Activated B cell treated with CpG ODN at 0.5 μM for 24 hours (primary cell): ENCODE results near the gene CDYL. TPM values are rescaled to one million over a fixed set of nuclear protein-coding genes. Genes with fewer than 3 reads are reported as not detected.

Experiments
- ATAC-seq: fragments of 200-7000 bp; cut with Tn5 transposase; one replicate; pipeline ENCODE4 v1.10.0; 2021; ENCODE audit warnings: low read depth, mild to moderate bottlenecking, moderate library complexity
- CTCF ChIA-PET: fragments of 350-600 bp; sonication (Branson Sonifier 250); formaldehyde crosslinking; loops from one replicate; lab custom pipeline; 2021; ENCODE audit warnings: antibody characterized with exemption; lab: Charles Lee
- POLR2A ChIA-PET: fragments of 350-600 bp; sonication (Branson Sonifier 250); formaldehyde crosslinking; loops from one replicate; lab custom pipeline; 2021; ENCODE audit warnings: antibody characterized with exemption; lab: Charles Lee
- DNase-seq: peaks from one replicate; pipeline ENCODE4 v3.0.0; 2022
- H3K27ac Mint-ChIP-seq: one replicate; pipeline ENCODE4 v1.8.0; 2020; ENCODE audit warnings: mixed read lengths
- H3K27me3 Mint-ChIP-seq: one replicate; pipeline ENCODE4 v1.8.0; 2021; ENCODE audit warnings: mixed read lengths
- H3K36me3 Mint-ChIP-seq: one replicate; pipeline ENCODE4 v1.8.0; 2021; ENCODE audit warnings: low read depth, mixed read lengths
- H3K4me1 Mint-ChIP-seq: one replicate; pipeline ENCODE4 v1.8.0; 2021; ENCODE audit warnings: mixed read lengths
- H3K4me3 Mint-ChIP-seq: one replicate; pipeline ENCODE4 v1.8.0; 2020; ENCODE audit warnings: mild to moderate bottlenecking, mixed read lengths
- H3K9me3 Mint-ChIP-seq: one replicate; pipeline ENCODE4 v1.8.0; 2020; ENCODE audit warnings: mixed read lengths
- intact Hi-C: fragments of 100-400 bp; cut with micrococcal nuclease; formaldehyde crosslinking; loops from one replicate; pipeline ENCODE4 v1.15.1; 2024
- total RNA-seq: library from RNA; stranded (reverse); gene quantifications from 2 replicates; pipeline ENCODE4 v1.2.3, GENCODE V29; 2022
- TF ChIP-seq, protein P1 (sequence below): fragments of 200-600 bp; IDR thresholded peaks from one replicate; pipeline ENCODE4 v1.8.0; 2022; ENCODE audit warnings: antibody characterized with exemption, mild to moderate bottlenecking

The CDYL gene
- total RNA-seq, 1 donor from 2014 or later, result 47.5 TPM

DNA sequence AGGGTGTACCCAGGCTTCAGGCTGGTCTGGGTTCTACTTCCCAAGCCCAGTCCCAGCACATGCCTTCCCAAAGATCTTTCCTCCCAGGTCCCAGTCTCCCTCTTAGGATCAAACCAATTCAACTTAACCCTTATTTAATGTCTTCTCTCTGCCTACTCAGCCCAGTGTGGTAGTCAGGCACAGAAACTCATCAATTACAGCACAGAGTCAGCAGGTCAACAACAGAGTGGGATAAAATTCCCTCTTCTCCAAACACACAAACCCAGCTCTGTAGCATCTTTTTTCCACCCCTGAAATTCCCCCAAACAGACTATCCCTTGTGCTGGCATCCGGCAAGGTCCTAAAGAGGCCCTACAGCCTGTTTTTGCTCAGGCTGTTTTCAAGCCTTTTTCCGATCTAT, 47.3 kb upstream of the CDYL start:
- Mint-ChIP-seq H3K27me3 (peaks cover 13% of the 10 kb centered on the region), H3K4me1 (peaks cover 2% of the 10 kb centered on the region), H3K27ac (no peak overlapping the region), H3K9me3 (no peaks in the 10 kb centered on the region), H3K4me3 (no peak overlapping the region), H3K36me3 (no peaks in the 10 kb centered on the region)
- ATAC-seq (no peak), DNase-seq (no peak)
- intact Hi-C loops, result no loop called here
- ChIA-PET CTCF (no interaction called here), POLR2A (no interaction called here)
- TF ChIP-seq, protein P1, sequence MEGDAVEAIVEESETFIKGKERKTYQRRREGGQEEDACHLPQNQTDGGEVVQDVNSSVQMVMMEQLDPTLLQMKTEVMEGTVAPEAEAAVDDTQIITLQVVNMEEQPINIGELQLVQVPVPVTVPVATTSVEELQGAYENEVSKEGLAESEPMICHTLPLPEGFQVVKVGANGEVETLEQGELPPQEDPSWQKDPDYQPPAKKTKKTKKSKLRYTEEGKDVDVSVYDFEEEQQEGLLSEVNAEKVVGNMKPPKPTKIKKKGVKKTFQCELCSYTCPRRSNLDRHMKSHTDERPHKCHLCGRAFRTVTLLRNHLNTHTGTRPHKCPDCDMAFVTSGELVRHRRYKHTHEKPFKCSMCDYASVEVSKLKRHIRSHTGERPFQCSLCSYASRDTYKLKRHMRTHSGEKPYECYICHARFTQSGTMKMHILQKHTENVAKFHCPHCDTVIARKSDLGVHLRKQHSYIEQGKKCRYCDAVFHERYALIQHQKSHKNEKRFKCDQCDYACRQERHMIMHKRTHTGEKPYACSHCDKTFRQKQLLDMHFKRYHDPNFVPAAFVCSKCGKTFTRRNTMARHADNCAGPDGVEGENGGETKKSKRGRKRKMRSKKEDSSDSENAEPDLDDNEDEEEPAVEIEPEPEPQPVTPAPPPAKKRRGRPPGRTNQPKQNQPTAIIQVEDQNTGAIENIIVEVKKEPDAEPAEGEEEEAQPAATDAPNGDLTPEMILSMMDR, result no peak

DNA sequence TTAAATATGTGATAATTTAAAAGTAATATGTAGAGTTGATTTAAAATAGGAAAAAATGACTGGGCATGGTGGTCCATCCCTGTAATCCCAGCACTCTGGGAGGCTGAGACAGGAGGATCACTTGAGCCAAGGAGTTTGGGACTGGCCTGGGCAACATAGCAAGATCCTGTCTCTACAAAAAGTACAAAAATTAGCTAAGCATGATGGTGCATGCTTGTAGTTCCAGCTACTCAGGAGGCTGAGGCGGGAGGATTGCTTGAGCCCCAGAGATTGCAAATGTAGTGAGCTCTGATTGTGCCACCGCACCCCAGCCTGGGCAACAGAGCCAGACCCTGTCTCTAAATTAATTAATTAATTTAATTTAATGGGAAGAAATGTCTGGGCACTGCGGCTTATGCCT, 44.2 kb upstream of the CDYL start:
- CTCF ChIA-PET, result no interaction called here

DNA sequence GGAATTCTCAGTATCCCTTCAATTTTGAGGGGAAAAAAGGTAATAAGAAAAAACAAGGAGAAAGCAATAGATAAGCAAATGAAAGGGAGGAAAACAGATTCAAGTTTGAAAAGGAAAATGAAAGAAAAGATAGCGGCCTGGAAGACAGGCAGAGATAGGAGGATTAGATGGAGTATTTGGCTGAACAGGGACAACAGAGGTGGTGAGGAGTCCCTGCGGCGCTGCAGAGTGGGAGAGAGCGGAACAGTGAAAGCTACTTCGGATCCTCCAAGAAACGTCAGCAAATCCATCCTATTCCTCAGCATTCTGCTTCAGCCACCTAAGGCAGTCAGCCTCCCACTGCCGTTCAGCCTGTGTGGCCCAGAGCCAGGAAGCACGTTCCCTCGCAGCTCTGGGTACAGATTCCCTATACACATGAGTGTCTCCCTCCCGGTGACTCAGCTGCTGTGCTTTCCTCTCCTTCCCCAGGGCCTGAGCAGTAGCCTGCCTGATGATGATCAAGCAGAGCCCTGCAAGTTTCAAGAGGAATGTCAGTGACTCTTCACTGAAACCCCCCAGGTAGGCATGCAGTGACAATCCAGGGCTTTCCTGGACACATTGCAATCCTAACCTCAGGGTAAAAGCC, 43.4 kb upstream of the CDYL start:
- intact Hi-C loops, result no loop called here
- H3K4me3 Mint-ChIP-seq, result no peak overlapping the region
- H3K27ac Mint-ChIP-seq, result no peak overlapping the region

More for the DNA sequence above, 44.2 kb upstream of the CDYL start:
- DNase-seq (no peak), ATAC-seq (no peak)
- Mint-ChIP-seq H3K4me3 (no peak overlapping the region), H3K9me3 (no peaks in the 10 kb centered on the region), H3K27me3 (peaks cover 13% of the 10 kb centered on the region), H3K4me1 (peaks cover 2% of the 10 kb centered on the region), H3K36me3 (no peaks in the 10 kb centered on the region), H3K27ac (no peak overlapping the region)
- TF ChIP-seq, protein P1, result no peak
- intact Hi-C loops, result no loop called here
- POLR2A ChIA-PET, result interaction anchor here (1.3 kb wide), 1 partner anchor 11 kb away, joined by 3 read pairs; no protein-coding TSS in a partner anchor

DNA sequence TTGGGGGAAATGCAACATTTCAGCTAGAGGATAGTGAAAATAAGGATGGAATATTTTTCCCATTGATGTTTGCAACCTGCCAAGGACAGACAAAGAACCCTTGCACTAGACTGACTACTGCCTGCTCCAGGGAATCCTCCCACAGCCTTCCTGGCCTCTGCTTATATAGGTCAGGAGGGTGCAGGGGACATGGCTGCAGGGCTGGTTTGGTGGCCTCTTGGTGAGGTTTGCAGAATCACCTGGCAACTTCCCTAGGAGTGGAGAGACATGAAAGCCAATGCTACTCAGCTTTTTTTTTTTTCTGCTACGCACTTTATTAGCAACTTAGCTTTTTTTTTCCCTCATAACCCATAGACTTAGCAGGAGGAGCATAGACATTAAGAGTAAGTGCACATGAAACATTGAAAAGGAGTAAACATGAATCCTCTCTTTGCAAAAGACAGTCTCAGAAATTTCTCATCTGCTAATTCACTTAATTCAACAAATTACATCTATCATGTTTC, 39.8 kb upstream of the CDYL start:
- Mint-ChIP-seq H3K4me1 (peaks cover 2% of the 10 kb centered on the region), H3K36me3 (no peaks in the 10 kb centered on the region), H3K9me3 (no peaks in the 10 kb centered on the region), H3K27ac (no peak overlapping the region), H3K4me3 (no peak overlapping the region), H3K27me3 (peaks cover 7% of the 10 kb centered on the region)
- DNase-seq (no peak), ATAC-seq (no peak)
- POLR2A ChIA-PET, result no interaction called here
- CTCF ChIA-PET, result no interaction called here
- TF ChIP-seq, protein P1, result no peak
- intact Hi-C loops, result no loop called here

More for the DNA sequence above, 43.4 kb upstream of the CDYL start:
- no peaks in the 10 kb centered on the region for H3K9me3 Mint-ChIP-seq
- DNase-seq (no peak), ATAC-seq (no peak)
- CTCF ChIA-PET, result no interaction called here
- TF ChIP-seq, protein P1, result no peak
- H3K27me3 Mint-ChIP-seq, result peaks cover 15% of the 10 kb centered on the region
- H3K4me1 Mint-ChIP-seq, result peaks cover 2% of the 10 kb centered on the region
- POLR2A ChIA-PET, result interaction anchor here (1.3 kb wide), 1 partner anchor 10 kb away, joined by 3 read pairs; no protein-coding TSS in a partner anchor
- H3K36me3 Mint-ChIP-seq, result no peaks in the 10 kb centered on the region

DNA sequence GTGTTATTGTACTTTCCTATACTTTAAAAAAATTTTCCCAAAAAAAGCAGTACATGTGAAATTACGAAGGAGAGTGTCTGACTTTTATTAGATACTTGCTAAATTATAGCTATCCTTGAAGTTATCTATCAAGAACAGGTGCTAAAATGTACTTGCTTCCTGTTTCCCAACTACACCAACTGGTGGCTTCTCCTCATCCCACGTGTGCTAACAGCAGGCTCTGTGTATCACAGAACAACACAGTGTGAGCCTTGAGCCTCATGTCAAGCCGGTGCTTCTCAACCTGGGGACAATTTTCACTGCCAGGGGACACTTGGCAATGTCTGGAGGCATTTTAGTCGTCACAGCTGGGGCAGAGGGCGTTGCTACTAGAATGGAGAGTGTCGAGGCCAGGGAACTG, 36.2 kb upstream of the CDYL start:
- intact Hi-C loops, result no loop called here
- TF ChIP-seq, protein P1, result no peak
- DNase-seq (no peak), ATAC-seq (no peak)
- Mint-ChIP-seq H3K36me3 (no peaks in the 10 kb centered on the region), H3K4me1 (no peaks in the 10 kb centered on the region), H3K27me3 (peaks cover 7% of the 10 kb centered on the region), H3K9me3 (no peaks in the 10 kb centered on the region), H3K4me3 (no peak overlapping the region), H3K27ac (no peak overlapping the region)
- CTCF ChIA-PET, result no interaction called here
- POLR2A ChIA-PET, result no interaction called here
